GM21825 (cell line): Measurements from ENCODE around the gene ITGA4.

ENCODE experiments used
- ATAC-seq: cut with Tn5 transposase; IDR thresholded peaks from one replicate; pipeline ENCODE4 v1.9.1; 2021; ENCODE audit warnings: mild to moderate bottlenecking, moderate library complexity; ENCODE audit not compliant: unreplicated experiment

Gene ITGA4

DNA sequence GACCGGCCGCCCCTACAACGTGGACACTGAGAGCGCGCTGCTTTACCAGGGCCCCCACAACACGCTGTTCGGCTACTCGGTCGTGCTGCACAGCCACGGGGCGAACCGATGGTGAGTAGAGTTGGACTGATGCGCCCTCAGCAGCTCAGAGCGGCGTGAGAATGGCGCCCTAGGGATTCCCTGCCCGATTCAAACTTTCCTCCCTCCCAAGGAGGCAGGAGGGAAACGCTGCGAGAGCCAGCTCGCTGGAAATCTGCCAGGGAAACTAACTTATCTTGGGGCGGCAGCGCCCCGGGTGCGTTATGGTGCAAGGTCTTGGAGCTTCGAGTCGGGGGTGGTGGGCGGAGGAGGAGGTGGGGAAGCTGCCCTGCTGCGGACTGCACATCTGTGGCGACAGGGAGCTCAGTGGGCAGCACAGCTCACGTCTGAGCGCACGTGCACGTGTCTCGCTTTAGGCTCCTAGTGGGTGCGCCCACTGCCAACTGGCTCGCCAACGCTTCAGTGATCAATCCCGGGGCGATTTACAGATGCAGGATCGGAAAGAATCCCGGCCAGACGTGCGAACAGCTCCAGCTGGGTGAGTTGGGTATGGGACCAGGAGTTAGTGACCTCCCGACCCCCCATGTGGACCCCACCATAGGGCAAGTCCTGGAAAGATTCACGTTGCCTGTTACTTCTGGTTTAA lies 697 bp downstream of the ITGA4 start:
- ATAC-seq: peak; percentile 24

DNA sequence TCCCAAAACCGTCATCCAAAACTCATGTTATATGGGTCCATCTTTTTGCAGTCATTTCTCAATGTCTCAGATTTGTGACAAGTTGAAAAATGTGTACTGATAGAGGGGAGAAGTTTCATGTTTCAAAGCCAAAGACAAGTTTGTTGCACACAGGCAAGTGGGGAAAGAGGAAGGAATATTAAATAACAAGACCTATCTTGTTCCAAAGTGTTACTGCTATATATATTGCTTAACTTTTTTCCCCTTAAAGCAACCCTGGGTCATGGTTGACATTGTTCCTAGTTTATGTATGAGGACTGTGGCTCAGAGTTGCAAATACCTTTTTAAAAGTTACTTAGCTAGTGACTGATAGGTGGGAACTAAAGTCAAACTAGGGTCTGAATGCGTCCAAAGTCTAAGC lies 1.7 kb downstream of the ITGA4 start:
- no peak for ATAC-seq

- no peak for ATAC-seq
Observed at GRCh38 chr2:181459621-181460021, 2.4 kb downstream of the ITGA4 start.

GRCh38 chr2:181461056-181461997 lies 4.1 kb downstream of the ITGA4 start:
- peak; percentile 14 for ATAC-seq

- peak; percentile 24 for ATAC-seq
Observed at GRCh38 chr2:181462033-181462432, 4.8 kb downstream of the ITGA4 start.

DNA sequence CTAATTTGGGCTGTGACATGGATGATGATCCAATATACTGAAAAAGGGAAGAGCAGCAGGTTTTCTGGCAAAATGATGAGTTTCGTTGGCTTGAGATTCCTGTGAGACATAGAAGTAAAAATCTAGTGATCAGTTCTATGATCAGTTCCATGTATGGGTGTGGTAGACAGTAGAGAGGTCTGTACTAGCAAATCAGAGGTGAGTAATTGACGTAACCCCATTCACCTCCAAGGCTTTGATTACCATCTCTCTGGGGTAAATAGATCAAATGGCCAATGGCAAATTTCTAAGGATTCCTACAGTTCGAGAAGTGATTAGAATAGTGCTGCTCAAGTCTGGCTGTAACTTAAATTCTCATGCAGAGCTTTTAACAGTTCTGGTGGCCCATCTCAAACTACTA lies 6.4 kb downstream of the ITGA4 start:
- ATAC-seq: no peak

DNA sequence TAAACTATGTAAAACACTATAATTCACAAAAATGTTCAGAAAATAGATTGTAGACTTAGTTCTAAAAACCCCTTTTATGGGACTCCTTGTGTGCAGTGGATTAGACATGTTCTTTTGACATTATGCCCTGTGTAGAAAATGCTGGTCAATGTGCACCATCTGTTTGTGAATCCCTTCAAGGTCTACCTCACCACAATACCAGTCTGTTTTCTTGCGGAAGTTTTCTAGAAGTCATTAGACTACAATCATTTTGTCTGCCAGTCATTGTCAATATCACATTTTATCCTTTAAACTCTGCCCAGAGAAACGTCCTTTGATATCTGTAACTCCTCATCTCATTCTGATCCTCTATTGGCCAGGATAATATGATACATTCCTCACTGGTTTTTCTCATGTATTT lies 7.8 kb downstream of the ITGA4 start:
- ATAC-seq: no peak

- ATAC-seq: no peak
Observed at GRCh38 chr2:181465676-181466375, 8.6 kb downstream of the ITGA4 start.

GRCh38 chr2:181466661-181467576 lies 9.7 kb downstream of the ITGA4 start:
- ATAC-seq: peak; percentile 29

DNA sequence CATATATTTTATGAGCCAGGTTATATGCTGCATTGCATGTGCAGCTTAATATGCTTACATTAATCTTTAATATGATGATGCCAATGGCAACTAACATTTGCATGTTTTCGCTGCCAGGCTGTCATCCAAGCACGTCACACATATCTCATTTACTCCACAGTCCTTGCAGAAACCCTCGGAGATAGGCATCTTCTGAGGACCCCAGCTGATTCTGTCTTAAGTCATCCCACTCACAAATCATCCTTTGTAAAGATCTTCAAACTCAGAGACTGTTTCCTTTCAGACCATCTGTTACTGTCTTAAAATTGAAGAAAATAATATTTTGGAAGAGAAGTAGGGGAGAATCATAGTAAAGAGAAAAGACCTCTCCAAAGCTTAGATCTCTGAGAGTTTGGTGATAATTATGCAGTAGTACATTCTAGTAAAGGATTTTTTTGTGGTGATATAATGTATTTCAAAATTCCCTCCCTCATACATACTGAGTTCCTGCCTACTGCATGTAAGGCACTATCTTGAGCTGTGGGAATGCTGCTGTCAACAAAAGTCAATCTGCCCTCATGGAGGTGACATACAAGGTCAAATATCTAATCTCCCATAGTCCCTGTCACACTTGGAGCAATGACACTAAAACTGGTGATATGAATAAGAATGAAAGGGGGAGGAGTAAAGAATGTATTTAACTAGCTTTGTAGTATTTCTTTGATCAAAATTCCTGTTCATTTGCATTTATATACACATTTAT lies 11.0 kb downstream of the ITGA4 start:
- no peak for ATAC-seq

DNA sequence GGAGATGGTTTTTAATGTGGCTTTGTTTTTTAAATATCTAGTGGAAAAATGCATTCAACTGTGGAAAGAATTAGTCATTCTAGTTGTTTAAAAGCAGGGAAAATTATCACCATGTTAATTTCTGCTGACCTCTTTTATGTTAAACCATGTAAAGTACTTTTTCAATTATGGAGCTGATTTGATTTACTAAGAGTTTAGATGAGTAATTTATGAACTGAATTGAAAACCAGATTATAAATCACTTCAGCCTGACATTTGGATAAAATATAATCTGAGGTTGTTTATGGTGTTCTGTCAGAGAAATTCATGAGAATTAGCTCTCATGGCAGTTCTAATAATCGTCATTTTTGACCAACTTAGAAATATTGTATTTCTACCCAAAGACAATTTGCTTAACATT lies 11.6 kb downstream of the ITGA4 start:
- ATAC-seq: no peak

DNA sequence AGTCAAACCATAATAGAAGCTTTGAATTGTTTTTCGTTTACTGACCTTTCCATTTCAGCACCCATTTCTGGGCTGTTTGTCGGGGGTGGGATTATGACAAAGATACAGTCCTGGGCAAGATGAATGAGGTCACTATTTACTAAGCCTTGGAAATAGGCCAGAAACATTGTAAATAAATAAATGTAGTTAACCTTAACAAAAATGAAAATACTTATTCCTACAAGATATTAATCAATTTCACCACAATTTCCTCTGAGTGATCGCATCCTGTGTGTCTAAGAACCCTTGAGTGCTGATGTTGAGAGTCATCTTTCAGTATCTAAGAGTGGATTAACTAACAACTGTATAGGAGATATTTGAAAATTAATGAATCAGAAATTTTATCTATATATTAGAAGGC lies 14.0 kb downstream of the ITGA4 start:
- ATAC-seq: no peak

DNA sequence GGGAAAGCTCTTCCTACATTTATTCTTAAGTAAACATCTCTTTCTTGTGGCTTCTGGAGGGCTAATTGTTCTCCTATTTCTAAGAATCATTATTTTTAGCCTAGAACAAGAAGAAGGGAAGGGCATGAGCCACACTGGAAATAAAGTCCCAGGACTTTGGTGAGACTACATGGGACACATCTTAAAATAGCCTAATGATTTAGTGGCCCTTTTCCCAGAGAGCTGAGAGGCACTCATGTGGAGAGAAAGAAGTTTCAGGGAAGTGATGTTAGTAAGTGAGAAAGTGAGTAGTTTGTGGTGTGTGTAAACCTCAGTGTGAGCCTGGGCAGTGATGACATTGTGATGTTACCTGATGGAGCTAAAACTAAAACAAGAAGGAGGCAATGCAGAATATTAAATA lies 14.6 kb downstream of the ITGA4 start:
- ATAC-seq: no peak

- ATAC-seq: no peak
Observed at GRCh38 chr2:181472990-181473389, 15.8 kb downstream of the ITGA4 start.

GRCh38 chr2:181474222-181474881 lies 17.2 kb downstream of the ITGA4 start:
- ATAC-seq: no peak

DNA sequence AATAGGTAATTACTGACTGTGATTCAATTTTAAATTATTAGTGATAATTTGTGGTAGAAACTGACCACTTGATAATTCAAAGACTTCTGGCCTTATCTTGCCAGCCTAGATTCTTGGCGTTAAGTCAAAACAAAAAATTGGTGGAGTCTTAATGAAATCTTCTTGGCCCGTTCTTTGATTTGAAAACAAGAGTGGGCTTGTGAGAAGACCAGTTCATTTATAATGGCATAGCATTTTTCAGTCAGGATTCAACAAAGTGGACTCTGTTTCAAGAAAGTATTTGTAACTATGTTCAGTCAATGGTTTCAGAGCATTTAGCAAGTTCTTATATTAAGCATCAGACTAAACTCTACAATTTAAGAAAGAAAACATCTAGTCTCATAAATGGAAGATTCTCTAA lies 26.0 kb downstream of the ITGA4 start:
- ATAC-seq: no peak

GRCh38 chr2:181483876-181484275 lies 26.7 kb downstream of the ITGA4 start:
- ATAC-seq: no peak

- no peak for ATAC-seq
Observed at GRCh38 chr2:181484851-181485637, 27.9 kb downstream of the ITGA4 start.

GRCh38 chr2:181485638-181485946 lies 28.4 kb downstream of the ITGA4 start:
- ATAC-seq: no peak
